Inflammatory macrophage treated with lipopolysaccharide for 4 hours (primary cell): ENCODE measurements around the gene ZNF683.

Experiments
- DNase-seq: peaks from one replicate; pipeline ENCODE4 v3.0.0-alpha.2; 2020

The ZNF683 gene

GRCh38 chr1:26384076-26384475 is 11.5 kb upstream of the ZNF683 start:
- no peak for DNase-seq

GRCh38 chr1:26378879-26379251 is 6.3 kb upstream of the ZNF683 start:
- no peak for DNase-seq

GRCh38 chr1:26378088-26378878 is 5.7 kb upstream of the ZNF683 start:
- DNase-seq, result peak; percentile 63

GRCh38 chr1:26376050-26376449 is 3.5 kb upstream of the ZNF683 start:
- DNase-seq, result no peak

GRCh38 chr1:26375081-26375480 is 2.5 kb upstream of the ZNF683 start:
- DNase-seq, result no peak

GRCh38 chr1:26374361-26374760 is 1.8 kb upstream of the ZNF683 start:
- peak; percentile 16 for DNase-seq

- DNase-seq, result no peak
Measured at GRCh38 chr1:26373789-26374188, 1.2 kb upstream of the ZNF683 start.

GRCh38 chr1:26373281-26373680 is 731 bp upstream of the ZNF683 start:
- no peak for DNase-seq

GRCh38 chr1:26372039-26372438 is 511 bp downstream of the ZNF683 start:
- DNase-seq, result no peak

- DNase-seq, result no peak
Measured at GRCh38 chr1:26370591-26371382, 1.8 kb downstream of the ZNF683 start.

- no peak for DNase-seq
Measured at GRCh38 chr1:26368486-26368885, 4.1 kb downstream of the ZNF683 start.

- no peak for DNase-seq
Measured at GRCh38 chr1:26368006-26368405, 4.5 kb downstream of the ZNF683 start.

- no peak for DNase-seq
Measured at GRCh38 chr1:26367441-26367840, 5.1 kb downstream of the ZNF683 start.

- no peak for DNase-seq
Measured at GRCh38 chr1:26364956-26365355, 7.6 kb downstream of the ZNF683 start.

GRCh38 chr1:26363549-26364448 is 8.8 kb downstream of the ZNF683 start:
- peak; percentile 74 for DNase-seq

GRCh38 chr1:26362331-26362730 is 10.2 kb downstream of the ZNF683 start:
- DNase-seq, result no peak

- DNase-seq, result no peak
Measured at GRCh38 chr1:26361605-26362122, 10.9 kb downstream of the ZNF683 start.

- DNase-seq, result no peak
Measured at GRCh38 chr1:26360807-26361604, 11.5 kb downstream of the ZNF683 start.

- no peak for DNase-seq
Measured at GRCh38 chr1:26359981-26360806, 12.4 kb downstream of the ZNF683 start.

- DNase-seq, result no peak
Measured at GRCh38 chr1:26358411-26359384, 13.9 kb downstream of the ZNF683 start.
